SK-N-SH treated with all-trans-retinoic acid at 6 μM for 48 hours (cell line): ENCODE data around the gene RAP1GAP.

ENCODE experiments used
- ATAC-seq: fragments of 200-7000 bp; cut with Tn5 transposase; 3 replicates; pipeline ENCODE4 v1.9.1; 2020; ENCODE audit warnings: mild to moderate bottlenecking, moderate library complexity
- ARNTL ChIP-seq: fragments of 450-650 bp; formaldehyde crosslinking; IDR thresholded peaks from 2 replicates; pipeline ENCODE4 v1.5.0; 2020; ENCODE audit warnings: low read depth, mild to moderate bottlenecking, moderate library complexity, borderline replicate concordance
- BACH2 ChIP-seq: fragments of 250-450 bp; sonication (Bioruptor Pico); IDR thresholded peaks from 2 replicates; pipeline ENCODE4 v1.9.0; 2021; ENCODE audit warnings: mild to moderate bottlenecking, borderline replicate concordance
- CSDC2 ChIP-seq: fragments of 250-450 bp; sonication (Bioruptor Pico); IDR thresholded peaks from 2 replicates; pipeline ENCODE4 v1.5.0; 2020; ENCODE audit warnings: mild to moderate bottlenecking, moderate library complexity
- ESRRG ChIP-seq: fragments of 250-450 bp; sonication (Bioruptor Pico); IDR thresholded peaks from 2 replicates; pipeline ENCODE4 v1.6.1; 2021; ENCODE audit warnings: mild to moderate bottlenecking
- GLIS3 ChIP-seq: fragments of 250-450 bp; sonication (Bioruptor Pico); IDR thresholded peaks from 2 replicates; pipeline ENCODE4 v1.5.0; 2020; ENCODE audit warnings: mild to moderate bottlenecking, moderate library complexity
- ISL1 ChIP-seq: fragments of 250-450 bp; sonication (Bioruptor Pico); IDR thresholded peaks from 2 replicates; pipeline ENCODE4 v2.1.2; 2022; ENCODE audit warnings: mild to moderate bottlenecking, moderate library complexity
- OSR1 ChIP-seq: fragments of 250-450 bp; sonication (Bioruptor Pico); IDR thresholded peaks from 2 replicates; pipeline ENCODE4 v1.8.0; 2022; ENCODE audit warnings: moderate library complexity, mild to moderate bottlenecking, inconsistent platforms
- RARB ChIP-seq: fragments of 250-450 bp; sonication (Bioruptor Pico); IDR thresholded peaks from 2 replicates; pipeline ENCODE4 v1.8.0; 2021; ENCODE audit warnings: mild to moderate bottlenecking, moderate library complexity
- TCF4 ChIP-seq: fragments of 250-450 bp; sonication (Bioruptor Pico); IDR thresholded peaks from 2 replicates; pipeline ENCODE4 v1.8.0; 2021; ENCODE audit warnings: mild to moderate bottlenecking, moderate library complexity, borderline replicate concordance
- TOX ChIP-seq: fragments of 250-450 bp; sonication (Bioruptor Pico); IDR thresholded peaks from 2 replicates; pipeline ENCODE4 v1.8.0; 2021; ENCODE audit warnings: mild to moderate bottlenecking, moderate library complexity, borderline replicate concordance
- TSHZ2 ChIP-seq: fragments of 250-450 bp; sonication (Bioruptor Pico); IDR thresholded peaks from 2 replicates; pipeline ENCODE4 v1.5.0; 2020; ENCODE audit warnings: mild to moderate bottlenecking, moderate library complexity
- ZC3H10 ChIP-seq: fragments of 250-450 bp; sonication (Bioruptor Pico); IDR thresholded peaks from 2 replicates; pipeline ENCODE4 v1.5.1; 2021; ENCODE audit warnings: mild to moderate bottlenecking, moderate library complexity
- ZFP3 ChIP-seq: fragments of 250-450 bp; sonication (Bioruptor Pico); IDR thresholded peaks from 2 replicates; pipeline ENCODE4 v1.5.0; 2020; ENCODE audit warnings: mild to moderate bottlenecking, moderate library complexity
- ZFP30 ChIP-seq: fragments of 450-650 bp; formaldehyde crosslinking; IDR thresholded peaks from 2 replicates; pipeline ENCODE4 v1.5.0; 2022; ENCODE audit warnings: mild to moderate bottlenecking, moderate library complexity
- ZNF565 ChIP-seq: fragments of 450-650 bp; formaldehyde crosslinking; conservative IDR thresholded peaks from 2 replicates; pipeline ENCODE4 v1.5.0; 2020; ENCODE audit warnings: low read depth, mild to moderate bottlenecking, moderate library complexity
- ZNF70 ChIP-seq: fragments of 450-650 bp; formaldehyde crosslinking; IDR thresholded peaks from 2 replicates; pipeline ENCODE4 v1.5.0; 2020; ENCODE audit warnings: mild to moderate bottlenecking, moderate library complexity
- ZNF8 ChIP-seq: fragments of 450-650 bp; formaldehyde crosslinking; IDR thresholded peaks from 2 replicates; pipeline ENCODE4 v1.5.0; 2020; ENCODE audit warnings: mild to moderate bottlenecking, moderate library complexity
- TF ChIP-seq, protein P1 (sequence below): fragments of 250-450 bp; sonication (Bioruptor Pico); IDR thresholded peaks from 2 replicates; pipeline ENCODE4 v1.8.0; 2020; ENCODE audit warnings: mild to moderate bottlenecking, moderate library complexity, borderline replicate concordance
- TF ChIP-seq, protein P2 (sequence below): fragments of 250-450 bp; sonication (Bioruptor Pico); IDR thresholded peaks from 2 replicates; pipeline ENCODE4 v1.8.0; 2021; ENCODE audit warnings: low read depth, mild to moderate bottlenecking, moderate library complexity, borderline replicate concordance
- TF ChIP-seq, protein P3 (sequence below): fragments of 250-450 bp; sonication (Bioruptor Pico); IDR thresholded peaks from 2 replicates; pipeline ENCODE4 v1.5.1; 2021; ENCODE audit warnings: mild to moderate bottlenecking, moderate library complexity
- TF ChIP-seq, protein P4 (sequence below): fragments of 250-450 bp; sonication (Bioruptor Pico); IDR thresholded peaks from 2 replicates; pipeline ENCODE4 v1.5.1; 2020; ENCODE audit warnings: low read depth, mild to moderate bottlenecking, moderate library complexity

The RAP1GAP gene

DNA sequence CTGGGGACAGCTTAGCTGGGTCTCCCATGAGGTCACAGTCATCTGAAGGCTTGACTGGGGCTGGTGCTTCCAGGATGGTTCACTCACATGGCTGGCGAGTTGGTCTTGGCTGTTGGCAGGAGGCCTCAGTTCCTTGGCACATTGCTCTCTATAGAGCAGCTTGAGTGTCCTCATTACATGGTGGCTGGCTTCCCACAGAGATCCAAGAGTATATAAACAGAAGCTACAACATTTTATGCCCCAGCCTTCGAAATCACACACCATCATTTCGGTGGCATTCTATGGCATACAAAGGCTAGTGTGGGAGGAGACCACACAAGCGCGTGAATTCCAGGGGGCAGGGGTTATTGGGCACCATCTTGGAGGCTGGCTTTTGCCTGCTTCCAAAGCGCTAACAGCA lies 96.9 kb downstream of the RAP1GAP start:
- TF ChIP-seq ISL1 (CRISPR knock-in tag) (no peak), TOX (no peak), BACH2 (no peak), ZC3H10 (CRISPR knock-in tag) (no peak), ESRRG (CRISPR knock-in tag) (no peak), ARNTL (no peak), ZFP3 (CRISPR knock-in tag) (no peak), ZNF565 (CRISPR knock-in tag) (no peak), ZFP30 (CRISPR knock-in tag) (no peak), ZNF8 (no peak), CSDC2 (no peak), GLIS3 (no peak)
- TF ChIP-seq, protein P1, sequence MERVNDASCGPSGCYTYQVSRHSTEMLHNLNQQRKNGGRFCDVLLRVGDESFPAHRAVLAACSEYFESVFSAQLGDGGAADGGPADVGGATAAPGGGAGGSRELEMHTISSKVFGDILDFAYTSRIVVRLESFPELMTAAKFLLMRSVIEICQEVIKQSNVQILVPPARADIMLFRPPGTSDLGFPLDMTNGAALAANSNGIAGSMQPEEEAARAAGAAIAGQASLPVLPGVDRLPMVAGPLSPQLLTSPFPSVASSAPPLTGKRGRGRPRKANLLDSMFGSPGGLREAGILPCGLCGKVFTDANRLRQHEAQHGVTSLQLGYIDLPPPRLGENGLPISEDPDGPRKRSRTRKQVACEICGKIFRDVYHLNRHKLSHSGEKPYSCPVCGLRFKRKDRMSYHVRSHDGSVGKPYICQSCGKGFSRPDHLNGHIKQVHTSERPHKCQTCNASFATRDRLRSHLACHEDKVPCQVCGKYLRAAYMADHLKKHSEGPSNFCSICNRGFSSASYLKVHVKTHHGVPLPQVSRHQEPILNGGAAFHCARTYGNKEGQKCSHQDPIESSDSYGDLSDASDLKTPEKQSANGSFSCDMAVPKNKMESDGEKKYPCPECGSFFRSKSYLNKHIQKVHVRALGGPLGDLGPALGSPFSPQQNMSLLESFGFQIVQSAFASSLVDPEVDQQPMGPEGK: no peak
- no peak for ATAC-seq

DNA sequence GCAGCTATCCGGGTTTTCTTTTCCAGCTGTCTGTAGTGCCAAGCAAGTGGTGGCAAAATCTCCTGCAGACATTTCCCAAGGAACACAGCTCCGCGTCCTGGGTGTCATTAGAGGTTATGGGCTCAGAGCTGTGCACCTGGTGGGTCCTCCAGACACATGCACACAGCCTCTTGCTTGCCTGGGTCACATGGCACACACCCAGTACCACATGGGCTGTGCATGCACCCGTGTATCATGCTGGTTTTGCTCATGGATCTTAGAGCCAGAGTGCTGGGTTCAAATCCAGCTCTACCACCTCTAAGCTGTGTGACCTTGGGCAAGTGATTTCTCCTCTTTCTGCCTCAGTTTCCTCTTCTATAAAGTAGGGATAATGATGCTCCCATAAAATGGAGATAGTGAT lies 98.3 kb downstream of the RAP1GAP start:
- no peak for TF ChIP-seq TSHZ2
- TF ChIP-seq BACH2: no peak
- ATAC-seq: no peak

- ATAC-seq: no peak
- TF ChIP-seq ZNF70 (CRISPR knock-in tag): no peak
- no peak for TF ChIP-seq ZNF8
- TF ChIP-seq CSDC2: no peak
- TF ChIP-seq TCF4 (CRISPR knock-in tag): no peak
- TF ChIP-seq ISL1 (CRISPR knock-in tag): no peak
- TF ChIP-seq, protein P1: no peak
- no peak for TF ChIP-seq OSR1 (CRISPR knock-in tag)
- no peak for TF ChIP-seq ZNF565 (CRISPR knock-in tag)
- TF ChIP-seq, protein P2, sequence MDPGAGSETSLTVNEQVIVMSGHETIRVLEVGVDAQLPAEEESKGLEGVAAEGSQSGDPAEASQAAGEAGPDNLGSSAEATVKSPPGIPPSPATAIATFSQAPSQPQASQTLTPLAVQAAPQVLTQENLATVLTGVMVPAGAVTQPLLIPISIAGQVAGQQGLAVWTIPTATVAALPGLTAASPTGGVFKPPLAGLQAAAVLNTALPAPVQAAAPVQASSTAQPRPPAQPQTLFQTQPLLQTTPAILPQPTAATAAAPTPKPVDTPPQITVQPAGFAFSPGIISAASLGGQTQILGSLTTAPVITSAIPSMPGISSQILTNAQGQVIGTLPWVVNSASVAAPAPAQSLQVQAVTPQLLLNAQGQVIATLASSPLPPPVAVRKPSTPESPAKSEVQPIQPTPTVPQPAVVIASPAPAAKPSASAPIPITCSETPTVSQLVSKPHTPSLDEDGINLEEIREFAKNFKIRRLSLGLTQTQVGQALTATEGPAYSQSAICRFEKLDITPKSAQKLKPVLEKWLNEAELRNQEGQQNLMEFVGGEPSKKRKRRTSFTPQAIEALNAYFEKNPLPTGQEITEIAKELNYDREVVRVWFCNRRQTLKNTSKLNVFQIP (CRISPR knock-in tag): no peak
- TF ChIP-seq, protein P3, sequence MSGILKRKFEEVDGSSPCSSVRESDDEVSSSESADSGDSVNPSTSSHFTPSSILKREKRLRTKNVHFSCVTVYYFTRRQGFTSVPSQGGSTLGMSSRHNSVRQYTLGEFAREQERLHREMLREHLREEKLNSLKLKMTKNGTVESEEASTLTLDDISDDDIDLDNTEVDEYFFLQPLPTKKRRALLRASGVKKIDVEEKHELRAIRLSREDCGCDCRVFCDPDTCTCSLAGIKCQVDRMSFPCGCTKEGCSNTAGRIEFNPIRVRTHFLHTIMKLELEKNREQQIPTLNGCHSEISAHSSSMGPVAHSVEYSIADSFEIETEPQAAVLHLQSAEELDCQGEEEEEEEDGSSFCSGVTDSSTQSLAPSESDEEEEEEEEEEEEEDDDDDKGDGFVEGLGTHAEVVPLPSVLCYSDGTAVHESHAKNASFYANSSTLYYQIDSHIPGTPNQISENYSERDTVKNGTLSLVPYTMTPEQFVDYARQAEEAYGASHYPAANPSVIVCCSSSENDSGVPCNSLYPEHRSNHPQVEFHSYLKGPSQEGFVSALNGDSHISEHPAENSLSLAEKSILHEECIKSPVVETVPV (CRISPR knock-in tag): no peak
- TF ChIP-seq RARB (CRISPR knock-in tag): no peak
- TF ChIP-seq ARNTL: no peak
- no peak for TF ChIP-seq ZFP30 (CRISPR knock-in tag)
- TF ChIP-seq, protein P4, sequence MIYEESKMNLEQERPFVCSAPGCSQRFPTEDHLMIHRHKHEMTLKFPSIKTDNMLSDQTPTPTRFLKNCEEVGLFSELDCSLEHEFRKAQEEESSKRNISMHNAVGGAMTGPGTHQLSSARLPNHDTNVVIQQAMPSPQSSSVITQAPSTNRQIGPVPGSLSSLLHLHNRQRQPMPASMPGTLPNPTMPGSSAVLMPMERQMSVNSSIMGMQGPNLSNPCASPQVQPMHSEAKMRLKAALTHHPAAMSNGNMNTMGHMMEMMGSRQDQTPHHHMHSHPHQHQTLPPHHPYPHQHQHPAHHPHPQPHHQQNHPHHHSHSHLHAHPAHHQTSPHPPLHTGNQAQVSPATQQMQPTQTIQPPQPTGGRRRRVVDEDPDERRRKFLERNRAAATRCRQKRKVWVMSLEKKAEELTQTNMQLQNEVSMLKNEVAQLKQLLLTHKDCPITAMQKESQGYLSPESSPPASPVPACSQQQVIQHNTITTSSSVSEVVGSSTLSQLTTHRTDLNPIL (CRISPR knock-in tag): no peak
- TF ChIP-seq ZFP3 (CRISPR knock-in tag): no peak
- TF ChIP-seq ZC3H10 (CRISPR knock-in tag): no peak
Measured at GRCh38 chr1:21570528-21570875, 98.7 kb downstream of the RAP1GAP start.
